Activated CD4-positive, alpha-beta T cell treated with anti-CD3 and anti-CD28 coated beads, Interleukin-2, amount 50 U/mL, for 24 hours (primary cell): Measurements from ENCODE around the gene IGFBP2.

Source experiments
- DNase-seq, 2 donors: peaks; one replicate each; pipeline ENCODE4 v3.0.0-alpha.2; 2020; ENCODE audit warnings: low read depth in 1 of 2, low spot score in 1 of 2

Gene IGFBP2

DNA sequence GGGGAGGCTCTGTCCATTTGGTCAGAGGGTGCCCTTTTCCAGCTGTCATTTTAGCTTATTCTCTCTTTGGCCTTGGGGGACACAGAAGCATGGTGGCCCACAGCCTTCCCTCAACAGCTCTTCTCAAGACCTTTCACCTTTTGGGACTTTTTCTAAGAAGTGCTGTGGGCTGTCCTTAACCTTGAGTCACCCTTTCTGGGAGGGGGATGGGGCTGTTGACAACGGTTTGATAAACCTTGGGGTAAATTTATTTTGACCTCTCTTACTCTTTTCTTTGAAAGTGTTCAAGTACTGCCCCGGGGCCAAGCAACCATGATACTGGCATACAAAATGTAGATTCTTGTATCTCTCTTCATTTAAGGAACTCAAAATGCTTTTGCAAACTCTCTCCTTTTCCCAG lies 48.5 kb downstream of the IGFBP2 start:
- DNase-seq, result no peak

DNA sequence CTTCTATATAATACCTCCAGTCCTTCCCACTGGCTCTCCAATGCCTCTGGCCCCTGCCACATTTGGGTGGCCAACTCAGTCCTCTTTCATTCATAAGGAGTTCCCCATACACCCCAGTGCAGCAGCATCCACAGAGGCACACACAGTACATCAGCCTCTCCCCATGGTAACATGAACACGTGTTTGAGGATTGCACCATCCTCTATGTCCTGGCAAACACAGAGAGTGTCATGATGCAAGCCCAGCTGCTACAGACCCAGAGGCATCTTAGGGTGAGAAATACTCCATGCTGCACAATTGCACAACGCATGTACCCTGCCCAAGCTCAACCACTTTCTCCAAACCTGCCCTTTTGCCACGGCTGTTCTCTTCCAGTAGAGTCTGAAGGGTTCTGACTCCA lies 50.6 kb downstream of the IGFBP2 start:
- DNase-seq, result no peak

DNA sequence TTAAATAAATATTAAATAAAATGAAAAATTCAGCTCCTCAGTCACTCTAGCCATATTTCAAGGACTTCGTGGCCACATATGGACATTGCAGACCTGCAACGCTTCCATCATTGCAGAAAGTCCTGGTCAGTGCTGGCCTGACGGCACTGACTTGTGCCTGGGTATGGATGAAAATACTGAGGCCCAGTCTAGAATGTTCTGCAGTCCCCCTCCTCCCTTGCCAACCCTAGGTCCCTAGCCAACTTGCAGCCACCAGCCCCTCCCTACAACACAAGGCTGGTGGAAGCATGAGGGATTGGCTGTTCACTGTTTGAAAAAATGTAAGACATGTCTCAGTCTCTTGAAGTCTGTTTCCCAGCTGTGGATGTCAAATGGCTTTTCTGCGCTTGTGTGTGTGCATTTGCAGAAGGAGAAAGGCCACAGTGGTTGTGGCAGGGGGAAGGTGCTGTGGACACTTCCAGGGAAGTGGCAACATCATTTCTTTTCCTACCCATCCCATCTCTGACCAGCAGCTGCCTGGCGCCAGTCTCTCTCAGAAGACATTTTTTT lies 52.2 kb downstream of the IGFBP2 start:
- no peak for DNase-seq

DNA sequence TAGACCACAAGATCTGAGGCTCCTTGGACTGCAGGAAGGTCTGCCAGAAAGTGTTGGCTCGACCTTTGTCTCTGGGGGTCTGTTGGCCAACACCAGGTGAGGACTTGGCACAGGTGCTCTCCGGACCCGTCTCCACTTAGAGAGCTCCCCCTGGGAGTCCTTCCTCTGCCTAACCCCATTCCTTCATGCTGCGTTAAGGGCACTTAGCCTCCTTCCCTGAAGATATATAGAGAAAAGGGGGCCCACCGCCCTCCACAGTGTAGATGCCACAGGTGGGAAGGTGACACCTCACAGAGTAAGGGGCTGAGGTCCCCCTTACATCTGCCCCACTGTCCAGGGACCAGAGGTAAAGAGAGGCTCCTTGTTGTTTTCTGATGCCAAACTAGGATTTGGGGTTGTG lies 53.9 kb downstream of the IGFBP2 start:
- DNase-seq, result no peak

DNA sequence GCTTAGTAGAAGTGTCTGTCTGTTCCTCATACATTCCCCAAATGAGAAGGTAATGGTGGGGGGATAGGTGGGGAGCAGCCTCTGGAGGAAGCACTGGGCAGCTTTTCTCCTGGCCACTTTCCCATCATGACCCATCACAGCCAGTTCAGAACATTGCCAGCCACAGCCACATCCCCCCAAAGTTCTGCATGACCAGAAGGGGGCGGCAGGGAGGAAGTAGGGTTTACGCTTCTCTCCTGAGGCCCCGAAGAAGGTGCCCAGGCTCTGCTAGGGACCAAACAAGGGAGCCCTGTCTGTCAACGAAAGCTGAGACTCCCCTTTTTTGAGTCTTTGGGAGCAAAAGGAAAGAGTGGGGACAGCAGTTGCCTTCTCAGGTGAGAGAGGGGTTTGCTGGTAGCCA lies 54.4 kb downstream of the IGFBP2 start:
- DNase-seq, result no peak

DNA sequence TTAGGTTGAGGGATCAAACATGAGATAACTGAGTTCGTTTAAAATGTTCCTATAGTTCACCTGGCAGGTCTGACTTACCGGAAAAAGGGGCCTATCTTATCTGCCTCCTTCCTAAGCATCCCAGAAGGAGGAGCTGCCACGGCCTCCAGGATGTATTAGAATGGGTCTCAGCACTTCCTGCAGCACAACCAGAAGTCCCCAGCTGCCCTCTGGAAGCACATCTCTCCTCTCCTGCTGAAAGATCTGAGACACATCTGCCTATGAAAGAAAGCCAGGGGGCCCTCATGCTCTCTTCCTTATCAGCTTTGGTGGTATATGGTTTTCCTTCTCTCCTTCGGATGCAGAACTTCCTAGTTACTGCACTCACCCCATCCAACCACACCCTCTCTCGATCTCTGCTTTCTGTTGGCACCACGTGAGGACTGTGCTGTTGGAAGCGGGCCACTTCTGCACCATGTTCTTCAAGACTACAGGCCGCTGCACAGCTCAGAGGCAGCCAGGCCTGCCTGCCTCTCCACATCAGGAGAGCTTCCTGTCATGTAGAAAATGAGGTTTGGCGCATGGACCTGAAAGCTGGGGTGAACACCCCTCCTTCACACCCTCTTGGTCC lies 55.6 kb downstream of the IGFBP2 start:
- DNase-seq, result no peak

DNA sequence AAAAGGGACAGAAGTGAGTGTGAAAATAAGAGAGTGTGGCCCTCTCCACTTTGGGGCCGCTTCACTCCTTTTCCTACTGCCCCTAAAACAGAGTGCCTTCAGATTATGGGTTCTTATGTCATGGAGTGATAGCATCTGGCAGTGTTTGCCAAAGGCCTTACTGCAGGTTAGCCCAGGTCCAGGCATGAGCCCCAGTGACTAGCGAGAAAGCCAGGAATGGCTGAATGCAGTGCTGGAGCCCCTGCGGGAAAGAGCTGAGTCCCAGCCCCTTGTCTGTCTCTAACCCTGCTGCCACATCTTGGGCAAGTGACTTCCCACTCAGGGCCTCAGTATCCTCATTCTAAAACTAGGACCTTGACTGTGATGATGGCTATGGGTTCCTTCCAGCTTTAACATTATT lies 56.2 kb downstream of the IGFBP2 start:
- DNase-seq, result no peak

DNA sequence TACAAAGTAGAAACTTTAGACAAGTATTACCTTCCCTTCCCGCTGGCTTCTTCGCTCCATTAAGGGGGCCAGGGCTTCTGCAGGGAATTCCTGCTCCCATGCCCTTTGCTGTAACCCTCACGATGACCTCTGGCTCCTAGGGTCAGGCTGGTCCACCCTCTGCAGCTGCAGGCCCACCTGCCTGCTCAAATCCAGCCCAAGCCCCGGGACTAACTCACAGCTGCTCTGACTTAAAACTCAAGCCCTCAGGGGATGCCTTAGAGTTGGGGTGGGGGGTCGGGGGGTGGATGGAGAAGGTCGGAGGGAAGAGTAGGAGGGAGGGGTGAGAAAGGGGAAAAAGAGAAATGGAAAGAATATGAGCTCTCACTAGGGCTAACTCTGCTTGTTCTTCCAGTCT lies 57.2 kb downstream of the IGFBP2 start:
- DNase-seq, result no peak

DNA sequence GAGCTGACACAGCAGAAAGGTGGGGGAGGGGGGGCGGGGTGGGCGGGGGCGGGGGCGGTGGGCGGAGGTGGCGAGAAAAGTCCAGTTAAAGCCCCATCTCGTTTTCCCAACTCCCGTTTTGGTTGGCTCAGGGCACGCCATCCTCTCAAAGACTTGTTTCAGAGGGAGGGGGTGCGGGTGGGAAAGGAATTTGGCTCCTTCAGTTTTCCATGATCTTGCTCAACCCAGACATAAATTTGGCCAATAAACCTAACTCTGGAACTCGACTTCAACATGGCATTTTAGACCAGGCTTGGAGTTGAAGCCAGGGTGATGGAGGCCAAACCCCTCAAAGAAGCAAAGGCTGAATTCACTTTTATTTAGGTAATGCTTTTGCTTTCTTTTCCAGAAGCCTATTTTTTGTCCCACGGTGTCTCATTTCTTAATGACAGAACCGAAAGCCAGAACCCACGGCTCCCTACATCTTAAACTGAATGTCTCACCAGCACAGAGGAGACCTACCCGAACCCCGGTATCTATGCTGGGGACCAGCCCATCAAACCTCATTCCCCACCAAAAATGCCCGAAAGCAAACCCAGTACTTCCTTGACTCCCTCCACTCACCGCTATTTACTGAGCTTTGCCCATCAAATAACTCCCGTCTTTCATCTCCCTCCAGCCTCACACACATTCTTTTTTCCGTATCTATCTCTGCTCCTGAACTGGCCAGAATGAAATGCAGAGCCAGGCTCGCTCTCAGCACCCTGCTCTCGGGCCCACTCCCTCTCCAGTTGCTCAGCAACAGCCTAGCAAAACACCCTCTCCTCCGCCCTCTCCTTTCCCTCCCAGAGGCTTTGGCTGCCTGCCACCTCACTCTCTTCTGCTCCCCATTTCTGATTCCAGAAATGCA lies 57.9 kb downstream of the IGFBP2 start:
- no peak for DNase-seq

DNA sequence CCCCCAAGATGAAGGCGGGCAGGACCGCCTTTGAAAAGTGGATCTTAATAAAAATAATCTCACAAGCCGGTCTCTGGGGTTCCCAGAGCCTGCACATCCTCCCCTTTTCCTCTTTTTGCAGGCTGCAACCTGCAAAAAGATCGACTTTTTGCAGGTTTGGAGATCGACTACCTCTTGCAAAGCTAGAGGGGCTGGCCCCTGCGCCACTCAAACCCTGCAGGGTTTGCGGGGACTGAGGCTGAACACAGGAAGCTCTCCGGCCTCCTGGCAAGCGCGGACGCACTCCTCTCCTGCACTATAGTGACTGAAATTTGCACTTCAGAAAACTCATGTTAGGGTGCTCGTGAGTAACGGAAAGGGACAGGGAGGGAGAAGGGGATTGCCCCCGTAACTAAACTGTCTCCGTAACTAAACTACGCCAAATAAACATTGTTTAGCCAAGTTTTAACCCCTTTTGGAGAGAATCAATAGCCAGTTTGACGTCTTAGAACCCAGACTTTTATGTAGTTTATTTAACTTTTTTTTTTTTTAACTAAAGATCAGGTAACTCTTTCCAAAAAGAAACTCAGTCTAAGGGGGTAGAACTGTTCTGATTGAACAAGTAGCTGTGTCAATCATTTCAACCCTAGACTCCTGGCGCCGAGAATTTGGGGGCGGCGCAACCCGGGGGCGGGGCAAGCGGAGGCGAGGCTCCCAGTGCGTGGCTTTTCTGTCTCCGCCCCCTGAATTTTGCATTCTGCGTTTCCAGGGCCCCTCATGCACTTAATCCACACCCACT lies 59.6 kb downstream of the IGFBP2 start:
- DNase-seq, result peak in 1 of 2 donors; percentile 48

DNA sequence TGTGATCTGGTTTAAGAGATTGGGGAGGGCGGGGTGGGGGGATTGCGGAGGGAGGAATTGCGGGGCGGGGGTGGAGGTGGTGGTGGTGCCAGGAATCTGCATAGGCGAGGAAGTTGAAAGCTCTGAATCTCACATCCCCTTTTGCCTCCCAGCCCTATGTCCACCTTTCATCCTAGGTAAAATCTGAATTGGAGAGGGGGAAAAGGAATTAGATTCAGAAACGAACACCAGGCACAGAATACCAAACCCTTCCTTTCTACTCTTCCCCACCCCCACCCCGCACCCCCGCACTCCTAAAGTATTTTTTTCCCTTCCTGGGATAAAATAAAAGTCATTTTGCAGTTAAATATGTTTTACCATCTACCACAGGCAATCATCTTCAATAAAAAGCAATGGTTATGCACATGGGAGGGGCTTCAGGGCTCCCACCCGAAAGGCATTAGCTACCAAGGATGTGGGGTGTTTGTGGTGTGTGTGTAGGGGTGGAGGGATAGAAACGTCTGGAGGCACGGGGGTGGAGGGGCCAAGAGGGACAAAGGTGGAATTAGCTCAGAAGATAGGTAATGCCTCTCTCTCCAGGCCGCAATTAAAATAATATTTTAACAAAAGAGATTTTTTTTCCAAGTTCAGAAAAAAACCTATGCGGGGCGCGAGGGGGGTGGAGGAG lies 60.3 kb downstream of the IGFBP2 start:
- DNase-seq, result no peak

DNA sequence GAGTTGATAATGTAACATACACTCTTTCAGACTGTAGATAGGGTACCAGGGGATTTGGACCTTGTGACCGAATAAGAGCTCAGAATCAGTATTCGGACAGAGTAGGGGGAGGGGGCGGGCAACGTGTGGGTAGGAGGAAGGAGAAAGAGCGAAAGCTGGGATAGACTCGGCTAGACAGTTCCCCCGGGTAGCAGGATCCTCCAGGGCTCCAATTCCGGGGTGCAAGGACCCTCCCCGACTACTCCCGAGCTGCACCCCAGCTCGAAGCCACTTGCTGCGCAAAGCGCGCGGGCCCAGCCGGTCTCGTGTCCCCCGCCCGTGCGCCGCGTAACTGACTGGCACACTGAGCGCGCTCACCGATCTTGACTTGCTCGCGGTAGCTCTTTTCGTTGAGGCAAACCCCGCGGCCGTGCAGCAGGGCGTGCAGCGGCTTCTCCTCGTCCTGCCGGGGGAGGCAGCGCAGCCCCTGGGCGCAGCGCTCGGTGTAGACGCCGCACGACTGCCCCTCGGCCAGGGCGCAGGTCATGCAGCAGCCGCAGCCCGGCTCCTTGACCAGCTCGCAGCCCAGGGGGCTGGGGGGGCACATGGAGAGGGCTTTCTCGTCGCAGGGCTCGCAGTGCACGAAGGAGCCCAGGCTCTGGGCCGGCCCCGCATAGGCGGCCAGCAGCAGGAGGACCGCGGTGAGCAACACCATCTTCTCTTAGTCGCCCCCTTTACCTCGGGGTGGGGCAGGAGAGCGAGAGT lies 61.0 kb downstream of the IGFBP2 start:
- no peak for DNase-seq

DNA sequence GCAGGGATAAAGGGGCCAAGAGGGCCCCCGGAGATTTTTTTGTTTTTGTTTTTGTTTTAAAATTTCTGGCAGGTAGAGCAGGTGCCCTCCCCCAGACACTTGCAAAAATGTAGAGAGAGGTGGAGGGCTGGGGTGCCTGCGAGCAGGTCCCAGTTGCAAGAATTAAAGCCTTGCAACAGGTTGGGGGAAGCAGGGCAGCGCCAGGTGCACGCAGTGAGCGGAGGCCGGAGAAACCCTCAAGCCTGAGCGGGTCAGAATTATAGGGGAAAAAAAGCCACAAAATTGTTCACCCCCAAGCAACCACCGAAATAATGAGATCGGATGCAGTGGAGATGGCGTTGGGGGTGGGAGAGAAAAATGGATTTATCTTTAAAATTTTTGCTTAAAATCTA lies 61.6 kb downstream of the IGFBP2 start:
- no peak for DNase-seq

DNA sequence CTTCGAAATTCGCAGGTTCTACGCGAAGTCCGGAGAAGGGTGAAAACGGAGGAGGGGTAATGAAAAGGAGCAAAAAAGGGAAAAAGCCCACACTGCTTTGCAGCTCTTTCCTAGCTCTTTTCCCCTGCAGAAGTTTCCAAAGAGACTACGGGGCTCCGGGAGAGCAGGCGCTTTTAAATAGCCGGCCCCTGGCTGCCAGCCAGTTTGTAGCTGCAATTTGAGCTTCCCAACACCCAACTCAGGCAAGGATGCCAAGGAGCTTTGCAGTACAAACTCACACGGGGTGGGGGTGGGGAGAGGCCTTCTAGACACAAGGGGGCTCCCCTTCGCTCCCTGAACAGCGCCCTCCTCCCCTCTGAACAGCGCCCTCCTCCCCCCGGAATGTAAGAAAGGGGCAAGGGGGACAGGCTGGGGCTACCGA lies 62.2 kb downstream of the IGFBP2 start, which contains the start of gene IGFBP5:
TSS of gene IGFBP5 (minus strand) at position 149 of the 421 bp plus-strand sequence. CDS start 774 bp downstream, outside the sequence.
- DNase-seq, result no peak

DNA sequence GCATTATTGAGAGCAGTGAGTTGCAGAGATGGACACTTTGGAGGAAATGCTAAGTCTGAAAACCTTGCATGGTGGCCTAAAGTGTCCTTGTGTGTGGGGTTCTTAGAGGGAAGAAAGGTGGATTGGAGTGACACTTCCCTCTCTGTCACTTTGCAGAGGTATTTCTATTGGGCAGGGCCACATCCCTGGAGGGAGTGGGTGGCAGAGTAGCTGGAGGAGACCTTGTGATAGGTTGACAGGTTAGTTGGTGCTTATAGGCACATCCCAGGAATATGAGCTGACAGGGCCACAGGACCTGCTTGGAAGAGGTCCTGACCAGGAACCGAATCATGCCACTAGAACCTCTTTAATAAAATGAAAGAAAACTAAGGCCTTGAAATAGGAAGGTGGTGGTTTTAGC lies 63.1 kb downstream of the IGFBP2 start:
- no peak for DNase-seq

DNA sequence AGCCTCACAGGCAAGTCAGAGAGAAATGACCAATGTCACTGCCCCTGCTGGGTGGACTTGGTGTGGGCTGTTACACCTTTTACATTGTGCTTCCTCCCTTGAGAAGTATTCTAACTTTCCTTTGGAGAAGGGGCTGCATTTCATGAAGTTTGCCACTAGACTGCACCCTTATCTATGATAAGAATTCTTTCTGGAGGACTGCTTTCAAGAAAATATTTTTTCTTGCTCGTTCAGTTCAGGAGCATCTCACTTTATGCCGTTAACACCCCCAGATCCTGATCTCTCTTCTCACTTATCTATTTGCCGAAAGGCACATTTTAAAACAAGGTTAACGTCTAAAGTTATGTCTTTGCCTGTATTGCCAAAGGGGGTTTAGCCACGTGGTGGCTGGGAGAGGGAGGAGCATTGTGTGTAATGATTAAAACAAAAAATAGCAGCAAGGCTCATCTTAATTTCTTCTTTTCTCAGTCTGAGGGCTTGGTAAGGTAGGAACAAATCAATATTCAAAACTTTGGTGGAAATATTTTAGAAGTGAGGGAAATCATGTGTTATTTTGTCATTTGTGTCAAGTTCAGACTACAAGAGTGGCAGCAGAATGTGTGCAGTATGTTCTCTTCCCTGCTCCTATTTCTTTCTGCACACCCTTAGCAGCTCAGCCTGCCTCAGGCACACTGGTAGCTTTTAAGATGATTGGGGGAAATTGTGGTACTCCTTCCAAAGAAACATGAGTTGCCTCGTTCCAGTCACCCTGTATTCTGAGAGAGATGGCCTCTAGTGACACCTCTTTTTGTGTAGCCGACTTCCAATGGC lies 63.7 kb downstream of the IGFBP2 start:
- DNase-seq, result no peak

DNA sequence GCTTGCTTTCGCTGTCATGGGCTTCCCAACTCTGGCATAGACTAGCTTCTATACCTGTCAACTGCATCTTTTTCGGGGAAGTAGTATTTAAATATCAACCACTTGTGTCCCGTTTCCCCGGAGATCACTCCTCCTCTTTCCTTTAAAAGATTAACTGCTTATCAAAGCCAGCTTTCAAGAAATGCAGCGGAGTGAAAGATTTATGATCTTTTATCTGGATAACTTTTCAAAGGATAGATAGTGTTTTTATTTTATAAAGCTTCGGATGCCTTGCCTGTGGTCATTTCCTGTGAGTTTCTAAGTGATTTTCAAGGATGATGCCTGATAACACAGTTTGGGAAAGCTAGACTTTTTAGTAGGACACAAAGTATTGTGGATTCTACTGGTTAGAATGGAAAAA lies 65.1 kb downstream of the IGFBP2 start:
- DNase-seq, result no peak

DNA sequence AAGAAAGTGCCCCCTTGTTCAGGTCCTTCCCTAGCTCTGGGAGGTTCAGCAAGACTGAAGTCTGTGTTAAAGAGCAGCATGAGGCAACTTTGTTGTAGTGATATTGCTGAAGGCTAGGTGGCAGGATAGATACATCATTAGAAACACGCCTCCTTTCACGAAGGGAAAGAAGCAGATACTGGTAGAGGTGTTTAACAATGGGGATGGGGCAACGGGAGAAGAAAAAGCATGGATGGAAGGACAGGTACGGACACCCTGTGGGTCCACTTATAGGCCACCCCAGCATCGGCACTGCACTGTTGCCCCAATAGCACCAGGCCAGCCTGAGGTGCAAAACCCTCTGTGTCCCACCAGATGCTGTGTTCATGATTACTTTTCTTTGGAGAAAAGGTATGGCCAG lies 65.7 kb downstream of the IGFBP2 start:
- no peak for DNase-seq

DNA sequence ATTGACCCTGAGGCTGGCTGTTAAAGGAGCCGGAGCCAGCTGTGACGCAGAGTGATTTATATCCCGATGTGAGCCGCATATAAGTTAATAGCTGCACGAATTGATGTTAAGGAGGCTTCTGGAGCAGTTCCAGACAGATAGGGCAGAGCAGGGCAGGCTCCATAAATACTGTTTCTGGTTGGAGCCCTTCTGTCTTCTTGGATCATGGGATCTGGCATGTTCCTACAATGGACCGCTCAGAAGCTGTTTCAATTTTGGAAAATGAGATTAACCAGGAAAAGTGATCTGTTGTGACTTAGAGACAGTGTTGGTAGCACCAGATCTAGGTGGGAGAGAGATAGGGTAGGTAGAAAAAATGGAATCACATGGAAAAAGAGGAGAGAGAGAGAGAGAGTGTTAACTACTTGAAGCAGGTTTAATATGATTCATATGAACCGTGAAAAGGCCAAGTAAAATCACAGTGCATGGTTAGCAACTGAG lies 66.9 kb downstream of the IGFBP2 start:
- DNase-seq, result no peak
